ENCODE data around the gene DOCK1.

GRCh38 chr10:127009366-127009765, 104.1 kb downstream of the DOCK1 start:
- TF ChIP-seq CTCF (IDR thresholded peaks at IDR 0.05; ENCODE audit: low read depth, low read length) (no peak), POLR2A (IDR thresholded peaks at IDR 0.05; ENCODE audit: extremely low read depth, insufficient read length) (no peak), MAX (IDR thresholded peaks at IDR 0.05; ENCODE audit: low read depth, low read length) (no peak)

Measured in NB4 (cell line).